Gastrocnemius medialis (tissue), 4 donors: ENCODE data around the gene CHN2. TPM values are rescaled to one million over a fixed set of nuclear protein-coding genes. Genes with fewer than 3 reads are reported as not detected.
A peak's percentile ranks its signal among the peaks of the same experiment; 100 is the strongest.

Source experiments
- ATAC-seq, 2 donors: fragments of 150-250 bp; one replicate each; pipeline ENCODE4 v1.9.1; 2016
- DNase-seq, 2 donors: peaks; one replicate each; pipeline ENCODE4 v3.0.0-alpha.2; 2019
- H3K27ac ChIP-seq, 4 donors: fragments of 200-600 bp; sonication (generic); 1 replicate in 1 of 4; 2 replicates in 3 of 4; pipeline ENCODE4 v1.5.1; 2016 to 2018; ENCODE audit warnings: mild to moderate bottlenecking in 2 of 4, moderate library complexity in 1 of 4
- H3K27me3 ChIP-seq, 3 donors: fragments of 200-600 bp; sonication (generic) in 2 of 3; 1 replicate in 1 of 3; 2 replicates in 2 of 3; pipeline versions ENCODE4 v1.5.1 to v1.6.0; 2016 to 2019; ENCODE audit warnings: mild to moderate bottlenecking in 1 of 3, moderate library complexity in 1 of 3
- H3K36me3 ChIP-seq, 2 donors: fragments of 200-600 bp; sonication (generic) in 1 of 2; one replicate each; pipeline ENCODE4 v1.5.1; 2017 to 2018
- H3K4me1 ChIP-seq, 2 donors: fragments of 200-600 bp; sonication (generic) in 1 of 2; one replicate each; pipeline ENCODE4 v1.5.1; 2016 to 2017; ENCODE audit warnings: mild to moderate bottlenecking in 2 of 2
- H3K4me3 ChIP-seq, 4 donors: fragments of 200-600 bp; sonication (generic) in 3 of 4; 1 replicate in 1 of 4; 2 replicates in 3 of 4; pipeline ENCODE4 v1.5.1; 2016 to 2019; ENCODE audit warnings: mild to moderate bottlenecking in 2 of 4
- H3K9me3 ChIP-seq, 3 donors: fragments of 200-600 bp; sonication (generic) in 2 of 3; 1 replicate in 1 of 3; 2 replicates in 2 of 3; pipeline ENCODE4 v1.5.1; 2016 to 2019
- POLR2A ChIP-seq, 2 donors: fragments of 450-650 bp; IDR thresholded peaks; one replicate each; pipeline ENCODE4 v1.6.1; 2017; ENCODE audit warnings: antibody characterized with exemption in 2 of 2, mild to moderate bottlenecking in 2 of 2, moderate library complexity in 2 of 2
- in situ Hi-C, 4 donors: fragments of 200-750 bp; cut with MboI; loops; one replicate each; pipeline versions ENCODE4 v1.15.0 to v1.8.0; 2017; ENCODE audit warnings: low sequenced_read_pairs in 4 of 4
- intact Hi-C: fragments of 100-400 bp; cut with DNase I; formaldehyde crosslinking; loops from one replicate; pipeline ENCODE4 v1.15.1; 2023; ENCODE audit warnings: low total_unique reads
- total RNA-seq, 4 donors: library from RNA; depleted of rRNA; stranded (reverse); fragments of >200 nt; gene quantifications; one replicate each; pipeline versions ENCODE4 v1.1.0 to v1.2.3, GENCODE V29; 2016
- TF ChIP-seq, protein P1 (sequence below), 5 experiments: fragments of 450-650 bp in 3 of 5; fragments of 200-600 bp in 2 of 5; sonication (generic) in 2 of 5; IDR thresholded peaks in 4 of 5; conservative IDR thresholded peaks in 1 of 5; 1 replicate in 4 of 5; 2 replicates in 1 of 5; pipeline ENCODE4 v1.5.1; 2016 to 2019; ENCODE audit warnings: antibody characterized with exemption in 5 of 5, mild to moderate bottlenecking in 3 of 5, moderate library complexity in 3 of 5

The CHN2 gene
- total RNA-seq, 4 donors from 2014 or later, result 5.9 to 11.3 (median 8.2) TPM

DNA sequence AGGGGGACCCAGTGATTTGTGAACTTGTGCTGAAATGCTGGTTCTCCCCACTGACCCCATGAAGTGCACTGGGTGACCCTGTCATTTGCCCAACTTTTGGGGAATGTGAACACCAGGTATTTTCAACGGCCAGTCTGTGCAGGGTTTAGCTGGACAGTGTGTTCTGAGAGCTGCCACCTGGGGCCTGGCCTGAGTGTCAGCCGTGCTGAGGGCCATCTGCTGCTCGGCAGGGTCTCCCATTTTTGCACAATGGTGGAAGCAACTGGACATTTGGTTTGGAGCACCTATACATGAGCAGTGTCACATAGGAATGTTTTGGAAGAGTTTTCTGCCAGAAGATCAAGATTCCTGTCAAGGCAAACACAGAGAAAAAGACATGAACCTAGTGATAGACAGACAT, 5.2 kb downstream of the CHN2 start:
- no peak for TF ChIP-seq POLR2A (IDR thresholded peaks at IDR 0.05)
- TF ChIP-seq, protein P1, sequence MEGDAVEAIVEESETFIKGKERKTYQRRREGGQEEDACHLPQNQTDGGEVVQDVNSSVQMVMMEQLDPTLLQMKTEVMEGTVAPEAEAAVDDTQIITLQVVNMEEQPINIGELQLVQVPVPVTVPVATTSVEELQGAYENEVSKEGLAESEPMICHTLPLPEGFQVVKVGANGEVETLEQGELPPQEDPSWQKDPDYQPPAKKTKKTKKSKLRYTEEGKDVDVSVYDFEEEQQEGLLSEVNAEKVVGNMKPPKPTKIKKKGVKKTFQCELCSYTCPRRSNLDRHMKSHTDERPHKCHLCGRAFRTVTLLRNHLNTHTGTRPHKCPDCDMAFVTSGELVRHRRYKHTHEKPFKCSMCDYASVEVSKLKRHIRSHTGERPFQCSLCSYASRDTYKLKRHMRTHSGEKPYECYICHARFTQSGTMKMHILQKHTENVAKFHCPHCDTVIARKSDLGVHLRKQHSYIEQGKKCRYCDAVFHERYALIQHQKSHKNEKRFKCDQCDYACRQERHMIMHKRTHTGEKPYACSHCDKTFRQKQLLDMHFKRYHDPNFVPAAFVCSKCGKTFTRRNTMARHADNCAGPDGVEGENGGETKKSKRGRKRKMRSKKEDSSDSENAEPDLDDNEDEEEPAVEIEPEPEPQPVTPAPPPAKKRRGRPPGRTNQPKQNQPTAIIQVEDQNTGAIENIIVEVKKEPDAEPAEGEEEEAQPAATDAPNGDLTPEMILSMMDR (IDR thresholded peaks at IDR 0.05 in 4 of 5, conservative IDR thresholded peaks at IDR 0.05 in 1 of 5), result no peak
- Histone ChIP-seq H3K4me1 (peaks cover 0 to 5% of the 10 kb centered on the region in 2 donors), H3K27me3 (peaks cover 0 to 9% (median 5%) of the 10 kb centered on the region in 3 donors), H3K9me3 (no peaks in the 10 kb centered on the region), H3K4me3 (no peak overlapping the region), H3K36me3 (no peaks in the 10 kb centered on the region), H3K27ac (no peak overlapping the region)
- intact Hi-C loops (loop anchor here (10.0 kb wide), 1 partner anchor 85 kb away; no protein-coding TSS in a partner anchor), in situ Hi-C loops (loop anchor here in 2 of 4 donors (10.0 to 25.0 kb wide), 2 partner anchors 205 to 213 kb away; no protein-coding TSS in a partner anchor)
- no peak for ATAC-seq
- DNase-seq, result no peak

DNA sequence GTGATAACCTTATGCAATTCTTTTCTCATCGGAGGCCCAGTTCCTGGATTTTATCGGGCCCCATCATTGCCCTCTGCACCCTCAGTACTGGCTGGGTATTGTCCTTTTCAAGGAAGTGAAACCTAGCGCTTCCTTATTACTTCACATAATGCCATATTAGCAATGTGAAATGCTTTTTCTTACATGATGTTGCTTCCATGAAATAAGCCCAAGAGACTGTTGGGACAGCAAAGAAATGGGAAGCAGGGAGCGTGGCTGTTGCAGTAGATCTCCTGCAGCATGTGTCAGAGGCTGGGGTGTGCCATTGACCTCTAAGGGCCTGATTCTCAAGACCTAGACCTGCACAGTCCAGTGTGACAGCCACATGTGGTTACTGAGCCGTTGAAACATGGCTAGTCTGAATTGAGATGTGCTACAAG, 8.1 kb downstream of the CHN2 start:
- Histone ChIP-seq H3K4me1 (no peaks in the 10 kb centered on the region), H3K27ac (no peak overlapping the region), H3K27me3 (peaks cover 0 to 3% (median 0%) of the 10 kb centered on the region in 3 donors), H3K36me3 (no peaks in the 10 kb centered on the region), H3K4me3 (no peak overlapping the region), H3K9me3 (no peaks in the 10 kb centered on the region)
- peak in 1 of 2 donors; percentile 24 for DNase-seq
- in situ Hi-C loops, result no loop called here
- ATAC-seq, result no peak
- TF ChIP-seq, protein P1 (IDR thresholded peaks at IDR 0.05 in 4 of 5, conservative IDR thresholded peaks at IDR 0.05 in 1 of 5), result no peak
- no peak for TF ChIP-seq POLR2A (IDR thresholded peaks at IDR 0.05)
- intact Hi-C loops, result no loop called here

DNA sequence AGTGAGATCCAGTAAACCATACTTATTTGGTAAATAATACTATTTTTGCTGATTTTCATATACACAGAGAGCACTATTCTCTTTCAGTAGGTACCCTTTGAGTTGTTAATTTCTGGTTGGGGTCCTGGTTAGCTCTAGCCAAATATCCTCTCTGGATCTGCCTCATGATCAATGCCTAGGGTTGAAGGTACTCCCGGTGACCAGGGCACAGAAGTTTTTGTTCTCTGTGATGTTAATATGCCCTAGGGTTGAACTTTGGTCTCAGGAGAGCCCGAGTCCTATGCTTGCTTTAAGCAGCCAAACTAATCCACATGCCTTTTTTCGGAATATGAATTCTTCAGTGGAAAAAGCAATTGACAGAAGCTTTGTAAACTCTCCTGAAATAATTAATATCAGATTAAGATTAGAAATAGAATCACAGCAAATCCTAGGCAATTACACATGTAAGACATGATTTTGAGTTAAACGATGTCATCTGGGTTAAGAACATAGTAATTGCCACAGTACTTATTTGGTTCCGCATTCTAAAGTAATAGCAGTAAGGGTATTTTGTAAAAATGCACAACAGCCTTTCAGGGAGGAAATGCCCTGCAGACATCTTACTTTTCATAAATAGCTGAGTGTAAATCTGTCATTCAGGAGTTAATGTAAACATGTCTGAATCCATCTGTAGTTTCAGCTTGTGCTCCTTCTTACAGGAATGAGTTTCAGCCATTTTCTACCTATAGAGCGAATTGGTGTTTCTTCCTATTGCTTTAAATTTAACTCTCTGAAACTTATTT, 10.1 kb downstream of the CHN2 start:
- ATAC-seq, result no peak
- in situ Hi-C loops, result no loop called here
- intact Hi-C loops, result no loop called here

DNA sequence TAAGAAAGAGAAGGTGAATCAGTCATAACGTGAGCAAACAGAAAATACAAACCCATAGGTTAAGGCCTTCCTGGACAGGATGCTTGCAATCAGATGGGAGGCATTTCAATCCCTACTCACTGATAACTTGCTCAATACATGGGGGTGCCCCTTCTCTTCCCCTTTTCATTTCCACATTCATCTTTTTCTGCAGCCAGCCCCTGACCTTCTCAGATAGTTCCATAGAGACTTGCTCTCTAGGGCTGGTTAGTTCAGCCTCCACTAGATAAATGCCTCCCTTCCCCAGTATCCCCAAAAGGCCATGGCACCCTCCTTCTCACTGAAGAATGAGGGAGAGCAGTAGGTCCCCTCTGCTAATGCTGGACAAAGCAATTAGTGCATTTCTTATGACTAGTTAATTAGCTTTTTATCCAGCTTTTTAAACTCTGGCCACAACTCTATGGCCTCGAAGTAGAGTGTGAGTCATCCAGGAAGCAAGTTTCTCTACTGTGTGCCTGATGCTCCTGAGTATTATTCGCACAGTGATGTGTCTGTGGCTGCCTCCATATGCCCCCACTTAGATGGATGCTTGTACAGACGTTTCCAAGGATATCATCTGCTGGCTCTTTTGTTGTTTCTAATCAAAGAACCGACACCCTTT, 12.7 kb downstream of the CHN2 start:
- ATAC-seq (no peak), DNase-seq (no peak)
- no peaks in the 10 kb centered on the region for H3K36me3 ChIP-seq
- H3K27ac ChIP-seq, result no peak overlapping the region
- in situ Hi-C loops (no loop called here), intact Hi-C loops (no loop called here)
- H3K27me3 ChIP-seq, result no peaks in the 10 kb centered on the region
- no peaks in the 10 kb centered on the region for H3K9me3 ChIP-seq
- no peak overlapping the region for H3K4me3 ChIP-seq
- no peaks in the 10 kb centered on the region for H3K4me1 ChIP-seq
- TF ChIP-seq POLR2A (IDR thresholded peaks at IDR 0.05), result no peak
- TF ChIP-seq, protein P1 (IDR thresholded peaks at IDR 0.05 in 4 of 5, conservative IDR thresholded peaks at IDR 0.05 in 1 of 5), result no peak

More for the DNA sequence above, 10.1 kb downstream of the CHN2 start:
- Histone ChIP-seq H3K4me3 (no peak overlapping the region), H3K36me3 (no peaks in the 10 kb centered on the region), H3K9me3 (no peaks in the 10 kb centered on the region), H3K27ac (no peak overlapping the region), H3K27me3 (no peaks in the 10 kb centered on the region), H3K4me1 (no peaks in the 10 kb centered on the region)
- no peak for DNase-seq
- TF ChIP-seq, protein P1 (IDR thresholded peaks at IDR 0.05 in 4 of 5, conservative IDR thresholded peaks at IDR 0.05 in 1 of 5), result no peak
- TF ChIP-seq POLR2A (IDR thresholded peaks at IDR 0.05), result no peak
